Occipital lobe (tissue), 2 donors: Measurements from ENCODE around the gene SMPD2. TPM values are rescaled to one million over a fixed set of nuclear protein-coding genes. Genes with fewer than 3 reads are reported as not detected.

Source experiments
- DNase-seq: peaks from one replicate; lab custom pipeline; 2025; lab: John Stamatoyannopoulos, UW
- total RNA-seq: library from RNA; depleted of rRNA; stranded (reverse); fragments of >200 nt; gene quantifications from one replicate; pipeline ENCODE4 v1.2.3, GENCODE V29; 2014

SMPD2 gene
- total RNA-seq, 1 donor from 2014 or later, result 3.1 TPM

DNA sequence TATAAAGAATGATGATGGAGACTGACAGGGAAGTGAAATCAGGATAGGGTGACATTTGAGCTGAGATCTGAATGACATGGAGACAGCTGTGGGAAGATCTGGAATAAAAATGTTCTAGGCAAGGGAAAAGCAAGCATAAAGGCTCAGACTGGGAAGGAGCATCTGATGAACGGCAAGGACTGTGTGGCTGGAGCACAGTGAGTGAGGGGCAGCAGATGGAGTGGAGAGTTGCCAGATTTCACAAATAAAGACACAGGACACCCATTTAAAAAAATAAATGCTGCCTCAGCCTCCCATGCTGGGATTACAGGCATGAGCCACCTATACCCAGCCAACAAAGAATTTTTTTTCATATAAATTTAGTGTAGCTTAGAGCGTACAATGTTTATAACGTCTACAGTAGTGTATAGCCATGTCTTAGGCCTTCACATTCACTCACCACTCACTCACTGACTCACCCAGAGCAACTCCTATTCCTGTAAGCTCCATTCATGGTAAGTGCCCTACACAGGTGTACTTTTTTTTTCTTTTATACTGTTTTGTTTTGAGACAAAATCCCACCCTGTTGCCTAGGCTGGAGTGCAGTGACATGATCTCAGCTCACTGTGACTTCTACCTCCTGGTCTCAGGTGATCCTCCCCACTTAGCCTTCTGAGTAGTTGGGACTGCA, 44.9 kb downstream of the SMPD2 start:
- no peak for DNase-seq

DNA sequence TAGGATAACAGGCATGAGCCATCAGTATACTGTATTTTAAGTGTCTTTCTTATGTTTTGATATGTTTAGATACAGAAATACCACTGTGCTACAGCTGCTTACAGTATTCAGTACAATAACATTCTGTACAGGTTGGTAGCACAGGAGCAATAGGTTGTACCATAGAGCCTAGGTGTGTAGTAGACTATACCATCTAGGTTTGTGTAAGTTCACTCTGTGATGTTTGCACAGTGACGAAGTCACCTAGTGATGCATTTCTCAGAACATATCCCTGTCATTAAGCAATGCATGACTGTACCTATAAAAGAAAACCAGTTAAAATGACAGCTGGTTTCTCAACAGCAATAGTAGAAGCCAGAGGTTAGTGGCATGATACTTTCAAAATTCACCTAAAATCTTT, 45.5 kb downstream of the SMPD2 start:
- DNase-seq, result no peak

DNA sequence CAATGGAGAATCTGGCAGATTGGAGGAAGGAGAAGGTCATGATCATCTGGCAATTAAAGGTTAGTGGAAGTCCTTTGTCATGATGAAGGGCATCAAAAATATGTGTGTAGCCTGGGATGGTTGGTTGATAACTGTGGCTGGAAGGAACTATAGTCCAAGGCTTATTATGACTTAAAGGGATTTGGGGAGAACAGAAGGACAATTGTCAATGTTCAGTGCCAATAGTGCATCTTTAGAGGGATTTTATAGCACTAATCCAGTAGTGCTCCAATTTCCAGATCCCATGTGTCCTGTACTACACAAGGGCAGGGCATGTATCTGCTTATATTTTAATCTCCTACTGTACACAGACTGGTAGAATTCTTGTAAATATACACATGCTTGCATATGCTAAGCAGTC, 47.5 kb downstream of the SMPD2 start:
- no peak for DNase-seq

DNA sequence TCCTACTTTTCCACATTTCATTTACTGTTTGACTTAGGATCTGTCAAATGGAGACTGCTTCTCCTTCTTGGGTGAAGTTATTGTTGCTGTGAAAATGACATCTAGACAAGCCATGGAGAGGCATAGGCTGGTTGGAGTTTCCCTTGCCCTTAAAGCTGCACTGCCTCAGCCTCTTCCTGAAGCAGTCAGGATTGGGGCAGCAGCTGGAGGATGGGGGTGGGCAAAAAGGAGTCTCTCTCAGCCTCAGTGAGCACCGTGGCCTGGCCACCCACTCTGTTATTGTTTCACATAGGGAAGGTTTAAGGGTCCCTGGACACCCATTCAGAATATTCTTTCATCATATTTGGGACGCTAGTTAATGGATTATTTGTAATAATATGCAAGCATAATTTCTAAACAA, 50.2 kb downstream of the SMPD2 start:
- DNase-seq, result no peak

DNA sequence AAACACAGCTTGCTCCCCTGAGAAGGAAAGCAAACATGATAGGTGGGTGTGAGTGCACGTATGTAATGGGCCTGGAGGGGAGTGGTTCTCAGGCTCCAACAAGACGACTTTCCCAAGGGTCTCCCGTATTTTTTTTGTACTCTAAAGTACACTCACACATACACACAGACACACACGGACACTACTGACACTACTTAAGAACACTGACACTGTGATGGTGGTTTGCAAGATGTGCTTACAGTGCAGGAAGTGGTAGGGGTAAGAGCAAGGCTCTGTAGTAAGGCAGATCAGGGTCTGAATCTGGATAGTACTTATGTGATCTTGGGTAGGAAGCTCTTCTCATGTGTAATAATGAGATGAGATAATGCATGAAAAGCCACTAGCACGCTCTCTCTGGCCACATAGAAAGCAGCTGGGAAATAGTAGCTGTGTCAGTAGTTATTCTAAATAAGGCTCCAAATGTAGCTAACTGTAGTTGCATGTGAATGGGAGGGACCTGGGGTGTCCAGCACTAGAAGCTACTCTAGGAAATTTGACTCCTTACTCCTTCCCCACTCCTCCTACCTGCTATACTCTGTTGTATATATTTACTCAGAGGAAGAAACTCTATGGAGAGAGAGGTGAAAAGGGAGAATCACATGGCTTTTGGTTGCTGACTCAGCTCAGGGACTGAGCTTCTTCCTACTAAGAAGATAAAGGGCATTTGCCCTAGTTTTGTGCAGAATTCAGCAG, 50.8 kb downstream of the SMPD2 start:
- DNase-seq, result no peak

Other genes starting within 250 kb of the SMPD2 start
- gene CD164, start 58.3 kb upstream of the SMPD2 start, total RNA-seq, result 67.1 TPM
- 41.5 TPM for gene PPIL6, start 96 bp upstream of the SMPD2 start, total RNA-seq
- gene MICAL1, start 15.0 kb downstream of the SMPD2 start, total RNA-seq, result 31.0 TPM
- gene ZBTB24, start 42.5 kb downstream of the SMPD2 start, total RNA-seq, result 14.8 TPM